Activated T-helper 2 cell treated with anti-CD3 and anti-CD28 coated beads, Interferon-gamma antibody, Interleukin-2, Interleukin-4, amounts not matched to agents 10 μg/mL and 5 μg/mL and 100 μg/mL, durations not matched to agents 14 hours and 24 hours and 36 hours (primary cell): ENCODE measurements around the gene NTMT2. TPM values are rescaled to one million over a fixed set of nuclear protein-coding genes. Genes with fewer than 3 reads are reported as not detected.

Source experiments
- DNase-seq: peaks from one replicate; pipeline ENCODE4 v3.0.0; 2021; ENCODE audit warnings: low spot score
- H3K27ac Mint-ChIP-seq: one replicate; pipeline ENCODE4 v1.8.0; 2021; ENCODE audit warnings: mixed read lengths
- H3K27me3 Mint-ChIP-seq: one replicate; pipeline ENCODE4 v1.8.0; 2021; ENCODE audit warnings: low read depth, mixed read lengths
- H3K36me3 Mint-ChIP-seq: one replicate; pipeline ENCODE4 v1.8.0; 2021; ENCODE audit warnings: low read depth, mixed read lengths
- H3K4me1 Mint-ChIP-seq: one replicate; pipeline ENCODE4 v1.8.0; 2021; ENCODE audit warnings: low read depth, mixed read lengths
- H3K4me3 Mint-ChIP-seq: one replicate; pipeline ENCODE4 v1.8.0; 2021; ENCODE audit warnings: low read depth, mild to moderate bottlenecking, moderate library complexity, mixed read lengths
- H3K9me3 Mint-ChIP-seq: one replicate; pipeline ENCODE4 v1.8.0; 2021; ENCODE audit warnings: mixed read lengths
- intact Hi-C: fragments of 100-400 bp; cut with micrococcal nuclease; formaldehyde crosslinking; loops from one replicate; pipeline ENCODE4 v1.15.1; 2023
- total RNA-seq: library from RNA; stranded (reverse); gene quantifications from 2 replicates; pipeline ENCODE4 v1.2.3, GENCODE V29; 2022

NTMT2 gene
- total RNA-seq, 1 donor from 2014 or later, result not detected

DNA sequence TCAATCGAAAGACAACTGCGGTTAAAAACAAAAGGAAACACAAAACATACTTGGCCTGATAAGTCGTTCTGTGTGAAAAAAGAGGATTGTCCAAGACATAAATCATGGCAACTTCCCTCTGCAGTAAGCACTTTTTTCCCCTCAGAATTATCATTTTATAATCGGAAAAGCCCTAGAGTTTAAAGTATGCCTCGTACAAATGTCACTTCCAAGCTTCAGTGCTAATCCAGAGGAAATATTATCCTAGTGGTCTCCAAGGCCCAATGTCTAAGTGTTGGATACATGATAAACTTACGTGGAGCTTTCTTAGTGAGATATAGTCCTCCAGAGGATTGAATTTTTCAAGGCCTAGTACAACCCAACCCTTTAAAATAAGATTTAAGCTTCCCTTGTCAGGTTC lies 11.2 kb upstream of the NTMT2 start:
- Mint-ChIP-seq H3K27me3 (no peaks in the 10 kb centered on the region), H3K4me3 (no peak overlapping the region), H3K27ac (no peak overlapping the region), H3K36me3 (no peaks in the 10 kb centered on the region), H3K9me3 (no peaks in the 10 kb centered on the region), H3K4me1 (no peaks in the 10 kb centered on the region)
- no peak for DNase-seq
- intact Hi-C loops, result no loop called here

DNA sequence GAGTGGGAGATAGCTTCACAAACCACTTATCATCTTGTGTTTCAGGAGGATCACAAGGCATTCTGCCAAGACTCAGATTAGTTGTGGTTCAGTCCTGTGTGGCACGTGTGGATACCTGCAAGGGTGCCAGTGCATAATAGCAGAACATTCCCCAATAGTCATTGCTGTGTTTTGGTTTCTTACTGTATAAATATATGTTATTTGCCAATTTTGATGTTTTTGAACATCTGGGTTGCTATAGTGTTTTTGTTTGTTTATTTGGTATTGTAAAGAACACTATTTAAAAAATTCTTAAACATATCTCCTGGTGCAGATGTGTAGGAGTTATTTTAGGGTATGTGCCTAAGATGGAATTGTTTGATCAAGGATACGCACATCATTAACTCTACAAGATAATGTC lies 5.4 kb upstream of the NTMT2 start:
- no peak overlapping the region for H3K27ac Mint-ChIP-seq
- no peak for DNase-seq
- no peaks in the 10 kb centered on the region for H3K27me3 Mint-ChIP-seq
- no peaks in the 10 kb centered on the region for H3K9me3 Mint-ChIP-seq
- intact Hi-C loops, result no loop called here
- no peaks in the 10 kb centered on the region for H3K4me1 Mint-ChIP-seq
- H3K36me3 Mint-ChIP-seq, result no peaks in the 10 kb centered on the region
- no peak overlapping the region for H3K4me3 Mint-ChIP-seq

DNA sequence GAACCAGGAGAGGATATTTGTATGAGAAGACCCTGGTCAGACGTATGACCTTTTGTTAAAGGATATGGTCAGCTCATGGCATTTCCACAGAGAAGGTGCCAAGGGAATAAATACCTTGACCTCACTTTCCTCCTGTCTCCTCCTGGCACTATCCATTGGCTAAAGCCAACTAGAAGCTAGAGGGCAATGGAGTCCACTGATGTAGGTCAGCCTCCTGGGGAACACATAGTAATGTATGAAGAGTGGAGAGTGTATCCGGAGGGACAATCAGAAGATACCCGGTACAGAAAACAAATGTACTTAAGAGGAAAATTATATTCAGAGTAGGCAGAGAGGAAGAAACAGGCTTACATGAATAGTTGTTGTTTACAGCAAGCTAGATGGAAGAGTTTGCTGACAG lies 698 bp upstream of the NTMT2 start:
- Mint-ChIP-seq H3K9me3 (no peaks in the 10 kb centered on the region), H3K4me3 (no peak overlapping the region), H3K36me3 (no peaks in the 10 kb centered on the region), H3K27ac (no peak overlapping the region), H3K4me1 (no peaks in the 10 kb centered on the region), H3K27me3 (peaks cover under 1% of the 10 kb centered on the region)
- DNase-seq, result no peak
- intact Hi-C loops, result no loop called here

DNA sequence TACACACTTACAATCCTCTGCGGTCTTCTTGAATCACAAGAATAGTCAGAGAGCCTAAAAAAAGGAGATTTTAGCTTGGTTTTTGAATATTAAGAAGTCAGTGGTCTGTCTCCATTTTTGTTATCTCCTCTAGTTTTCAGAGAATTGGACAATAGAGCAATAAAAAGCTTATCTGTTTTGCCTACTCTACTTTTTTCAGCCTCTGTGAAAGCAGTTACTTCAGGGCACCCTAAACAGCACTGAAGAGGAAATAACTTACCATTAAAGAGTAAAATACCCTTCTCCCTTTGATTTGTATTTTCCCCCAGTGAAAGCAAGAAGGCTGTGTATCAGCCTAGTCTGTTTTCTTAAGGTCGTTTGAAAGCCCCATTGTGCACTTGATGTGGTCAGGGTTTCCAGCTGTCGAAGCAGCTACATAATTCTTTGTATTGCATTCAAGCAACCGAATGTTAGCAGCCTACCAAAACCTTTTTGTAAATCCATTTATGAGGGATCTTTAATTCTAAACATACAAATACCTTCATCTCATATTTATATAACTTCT lies 1.0 kb downstream of the NTMT2 start:
- Mint-ChIP-seq H3K27ac (no peak overlapping the region), H3K4me1 (no peaks in the 10 kb centered on the region)
- DNase-seq, result no peak

DNA sequence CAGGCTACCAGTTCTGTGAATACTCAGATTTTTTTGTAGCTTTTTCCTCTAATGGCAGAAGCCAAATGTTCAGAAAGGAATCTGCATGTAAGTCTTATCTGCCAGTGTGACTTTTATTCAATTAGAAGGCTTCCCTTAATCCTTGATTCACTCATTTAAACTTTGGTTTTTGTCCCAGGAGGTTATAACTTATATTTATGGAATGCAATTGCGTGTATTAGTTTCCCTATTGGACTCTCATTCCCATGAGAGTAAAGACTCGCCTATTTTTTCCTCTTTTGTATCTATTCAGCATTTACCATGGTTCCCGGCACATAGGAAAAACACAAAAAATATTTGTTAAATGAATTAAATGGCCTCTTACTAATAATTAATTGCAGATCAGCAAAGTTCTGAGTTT lies 3.5 kb downstream of the NTMT2 start:
- Mint-ChIP-seq H3K4me3 (no peak overlapping the region), H3K36me3 (no peaks in the 10 kb centered on the region), H3K27ac (no peak overlapping the region)

More for the DNA sequence above, 1.0 kb downstream of the NTMT2 start:
- intact Hi-C loops, result no loop called here
- Mint-ChIP-seq H3K36me3 (no peaks in the 10 kb centered on the region), H3K27me3 (peaks cover 3% of the 10 kb centered on the region), H3K9me3 (no peaks in the 10 kb centered on the region), H3K4me3 (no peak overlapping the region)

DNA sequence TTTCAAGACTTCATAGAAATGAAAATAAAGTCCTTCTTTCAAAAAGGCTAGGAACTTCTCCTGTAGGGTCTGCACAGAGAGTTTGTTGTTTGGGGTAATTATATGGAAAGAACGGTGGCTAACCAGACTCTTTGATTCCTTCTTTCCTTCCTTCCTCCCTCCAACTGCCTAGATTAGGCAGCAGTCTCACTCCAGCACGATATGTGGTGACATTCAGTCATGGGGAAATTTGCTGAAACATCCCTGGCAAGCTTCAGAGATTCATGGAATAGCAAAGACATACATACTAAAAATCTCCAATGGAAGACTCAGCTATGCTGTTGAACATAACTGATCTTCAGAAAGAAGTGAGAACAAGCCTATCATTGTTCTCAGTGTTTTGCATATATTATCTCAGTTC lies 4.3 kb downstream of the NTMT2 start:
- DNase-seq, result no peak
- intact Hi-C loops, result no loop called here
- peaks cover 3% of the 10 kb centered on the region for H3K27me3 Mint-ChIP-seq
- no peaks in the 10 kb centered on the region for H3K4me1 Mint-ChIP-seq
- no peaks in the 10 kb centered on the region for H3K9me3 Mint-ChIP-seq
- no peak overlapping the region for H3K27ac Mint-ChIP-seq
- H3K36me3 Mint-ChIP-seq, result no peaks in the 10 kb centered on the region
- H3K4me3 Mint-ChIP-seq, result no peak overlapping the region

More for the DNA sequence above, 3.5 kb downstream of the NTMT2 start:
- no peak for DNase-seq
- peaks cover 3% of the 10 kb centered on the region for H3K27me3 Mint-ChIP-seq
- no peaks in the 10 kb centered on the region for H3K4me1 Mint-ChIP-seq
- intact Hi-C loops, result no loop called here
- H3K9me3 Mint-ChIP-seq, result no peaks in the 10 kb centered on the region

DNA sequence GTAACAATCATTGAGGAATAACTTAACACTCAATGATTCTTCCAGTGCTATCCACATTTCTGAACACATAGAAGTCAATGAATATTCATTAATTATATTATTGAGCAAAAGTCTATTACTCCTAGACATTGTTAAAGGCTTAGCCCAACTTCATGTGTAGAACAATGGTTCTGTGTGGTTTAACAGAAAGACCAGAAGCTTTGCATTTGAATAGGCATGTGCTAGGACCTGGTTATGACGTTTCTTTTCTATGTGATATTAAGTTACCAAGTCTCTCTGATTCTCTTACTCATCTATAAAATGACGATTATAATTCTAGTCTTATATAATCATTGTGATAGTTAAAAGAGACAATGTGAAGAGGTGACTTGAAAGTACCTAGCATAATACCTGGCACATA lies 5.2 kb downstream of the NTMT2 start:
- no peak overlapping the region for H3K4me3 Mint-ChIP-seq
- no peaks in the 10 kb centered on the region for H3K36me3 Mint-ChIP-seq
- no peak overlapping the region for H3K27ac Mint-ChIP-seq
- H3K4me1 Mint-ChIP-seq, result no peaks in the 10 kb centered on the region
- no peaks in the 10 kb centered on the region for H3K9me3 Mint-ChIP-seq
- intact Hi-C loops, result no loop called here
- no peak for DNase-seq
- peaks cover 3% of the 10 kb centered on the region for H3K27me3 Mint-ChIP-seq

DNA sequence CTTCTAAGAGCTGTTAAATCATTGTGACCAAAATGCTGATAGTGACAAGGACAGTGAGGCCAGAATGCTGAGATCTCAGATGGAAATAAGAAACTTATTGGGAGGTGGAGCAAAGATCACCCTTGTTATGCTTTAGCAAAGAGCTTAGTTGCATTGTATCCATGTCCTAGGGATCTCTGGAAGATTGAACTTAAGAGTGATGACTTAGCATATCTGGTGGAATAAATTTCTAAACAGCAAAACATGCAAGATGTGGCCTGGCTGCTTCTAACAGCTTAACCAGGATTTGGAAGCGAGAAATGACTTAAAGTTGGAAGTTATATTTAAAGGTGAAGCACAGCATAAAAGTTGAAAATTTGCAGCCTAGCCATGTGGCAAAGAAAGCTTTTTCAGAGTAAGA lies 7.7 kb downstream of the NTMT2 start:
- Mint-ChIP-seq H3K4me3 (no peak overlapping the region), H3K27ac (no peak overlapping the region), H3K9me3 (no peaks in the 10 kb centered on the region), H3K27me3 (peaks cover 3% of the 10 kb centered on the region), H3K4me1 (no peaks in the 10 kb centered on the region), H3K36me3 (no peaks in the 10 kb centered on the region)
- DNase-seq, result no peak
- intact Hi-C loops, result no loop called here

DNA sequence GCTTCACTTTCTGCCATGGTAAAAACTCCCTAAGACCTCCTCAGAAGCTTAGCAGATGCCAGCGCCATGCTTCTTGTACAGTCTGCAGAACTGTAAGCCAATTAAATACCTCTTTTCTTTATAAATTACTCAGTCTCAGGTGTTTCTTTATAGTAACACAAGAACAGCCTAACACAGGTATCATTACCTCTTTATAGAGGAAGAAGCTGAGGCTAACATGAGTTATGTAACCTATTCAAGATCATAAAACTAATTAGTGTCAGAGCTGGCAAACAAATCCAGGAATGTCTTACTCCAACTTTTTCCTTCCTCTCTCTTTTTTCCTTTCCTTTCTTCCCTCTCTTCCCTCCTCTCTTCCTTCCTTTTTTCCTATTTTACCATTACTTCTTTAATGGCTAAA lies 9.3 kb downstream of the NTMT2 start:
- Mint-ChIP-seq H3K9me3 (no peaks in the 10 kb centered on the region), H3K27ac (no peak overlapping the region), H3K36me3 (no peaks in the 10 kb centered on the region), H3K27me3 (peaks cover 2% of the 10 kb centered on the region), H3K4me1 (no peaks in the 10 kb centered on the region), H3K4me3 (no peak overlapping the region)
- no peak for DNase-seq
- intact Hi-C loops, result no loop called here

DNA sequence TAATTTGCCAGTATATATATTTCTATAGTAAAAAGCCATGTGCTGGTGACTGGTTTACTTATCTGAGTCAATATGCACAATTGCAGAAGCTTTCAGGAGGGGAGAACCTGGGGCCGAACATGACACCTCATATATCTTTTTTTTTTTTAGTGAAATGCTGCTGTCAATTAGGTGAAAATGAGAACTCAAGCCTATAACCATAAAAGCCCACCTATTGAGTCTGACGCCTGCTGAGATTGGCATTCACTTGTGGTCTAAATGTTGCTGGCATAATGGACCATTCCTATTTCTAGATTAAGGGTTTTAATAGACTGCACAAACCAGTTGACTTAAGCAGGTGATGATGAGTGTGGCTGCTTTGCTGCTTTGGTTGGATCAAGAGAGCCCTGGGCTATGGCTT lies 10.8 kb downstream of the NTMT2 start:
- Mint-ChIP-seq H3K36me3 (no peaks in the 10 kb centered on the region), H3K4me1 (no peaks in the 10 kb centered on the region), H3K27ac (no peak overlapping the region), H3K9me3 (no peaks in the 10 kb centered on the region), H3K27me3 (no peaks in the 10 kb centered on the region), H3K4me3 (no peak overlapping the region)
- no peak for DNase-seq
- intact Hi-C loops, result no loop called here

DNA sequence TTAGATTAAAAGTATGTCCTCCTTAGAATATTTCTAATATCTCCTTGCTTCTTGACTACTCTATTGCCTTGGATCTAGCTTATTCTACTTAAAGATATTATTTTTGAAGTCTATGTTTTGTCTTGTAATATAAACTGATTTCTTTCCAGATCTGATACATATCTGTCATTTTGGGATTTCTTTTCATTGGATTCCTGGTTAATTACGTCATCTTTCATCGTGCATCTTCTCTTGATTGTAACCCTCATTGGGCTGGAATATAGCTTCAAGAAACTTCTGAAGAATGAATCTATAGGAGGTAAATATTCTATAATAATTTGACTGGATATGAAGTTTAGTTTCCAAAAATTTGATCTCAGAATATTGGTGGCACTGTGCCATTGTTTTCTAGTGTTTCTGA lies 12.1 kb downstream of the NTMT2 start:
- intact Hi-C loops, result no loop called here
- no peaks in the 10 kb centered on the region for H3K36me3 Mint-ChIP-seq

DNA sequence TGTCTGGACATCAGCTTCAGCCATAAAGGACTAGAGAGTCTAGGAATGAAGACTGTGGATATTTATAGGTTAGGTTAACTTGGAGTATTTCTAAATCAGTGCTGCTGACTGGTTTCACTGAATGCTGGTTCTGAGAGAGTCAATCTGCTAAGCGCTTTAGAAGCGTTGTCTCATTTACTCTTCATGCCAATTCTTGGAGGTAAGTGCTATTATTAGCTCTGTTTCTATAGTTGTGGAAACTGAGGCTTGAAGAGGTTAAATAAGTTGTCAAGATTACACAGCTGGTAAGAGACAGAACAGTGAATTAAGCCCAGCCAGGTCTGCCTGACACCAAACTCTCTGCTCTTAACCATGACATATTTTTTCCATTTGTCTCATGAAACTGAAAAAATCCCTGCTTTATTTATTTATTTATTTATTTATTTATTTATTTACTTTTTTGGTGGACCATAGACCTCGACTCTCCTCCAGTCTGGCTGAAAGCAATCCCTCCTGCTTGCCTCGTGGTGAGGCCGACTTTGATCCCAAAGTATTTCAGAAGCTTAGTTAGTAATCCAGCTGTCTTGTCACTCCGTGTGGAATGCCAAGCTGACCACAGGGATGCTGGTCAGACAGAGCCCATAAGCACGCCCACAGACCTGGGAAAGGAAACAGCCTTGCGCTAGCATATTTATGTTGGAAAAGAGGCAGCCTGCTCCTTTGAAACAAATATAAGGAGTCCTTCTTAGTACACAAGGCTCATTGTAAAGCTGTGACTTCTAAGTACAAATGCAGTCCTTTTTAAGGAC lies 16.9 kb downstream of the NTMT2 start:
- no peaks in the 10 kb centered on the region for H3K27me3 Mint-ChIP-seq
- H3K4me1 Mint-ChIP-seq, result no peaks in the 10 kb centered on the region
- intact Hi-C loops, result no loop called here
- no peaks in the 10 kb centered on the region for H3K36me3 Mint-ChIP-seq
- H3K4me3 Mint-ChIP-seq, result no peak overlapping the region
- H3K27ac Mint-ChIP-seq, result no peak overlapping the region
- DNase-seq, result no peak
- H3K9me3 Mint-ChIP-seq, result no peaks in the 10 kb centered on the region

More for the DNA sequence above, 12.1 kb downstream of the NTMT2 start:
- no peak overlapping the region for H3K4me3 Mint-ChIP-seq
- no peaks in the 10 kb centered on the region for H3K4me1 Mint-ChIP-seq
- H3K27me3 Mint-ChIP-seq, result no peaks in the 10 kb centered on the region
- no peaks in the 10 kb centered on the region for H3K9me3 Mint-ChIP-seq
- H3K27ac Mint-ChIP-seq, result no peak overlapping the region
- no peak for DNase-seq

DNA sequence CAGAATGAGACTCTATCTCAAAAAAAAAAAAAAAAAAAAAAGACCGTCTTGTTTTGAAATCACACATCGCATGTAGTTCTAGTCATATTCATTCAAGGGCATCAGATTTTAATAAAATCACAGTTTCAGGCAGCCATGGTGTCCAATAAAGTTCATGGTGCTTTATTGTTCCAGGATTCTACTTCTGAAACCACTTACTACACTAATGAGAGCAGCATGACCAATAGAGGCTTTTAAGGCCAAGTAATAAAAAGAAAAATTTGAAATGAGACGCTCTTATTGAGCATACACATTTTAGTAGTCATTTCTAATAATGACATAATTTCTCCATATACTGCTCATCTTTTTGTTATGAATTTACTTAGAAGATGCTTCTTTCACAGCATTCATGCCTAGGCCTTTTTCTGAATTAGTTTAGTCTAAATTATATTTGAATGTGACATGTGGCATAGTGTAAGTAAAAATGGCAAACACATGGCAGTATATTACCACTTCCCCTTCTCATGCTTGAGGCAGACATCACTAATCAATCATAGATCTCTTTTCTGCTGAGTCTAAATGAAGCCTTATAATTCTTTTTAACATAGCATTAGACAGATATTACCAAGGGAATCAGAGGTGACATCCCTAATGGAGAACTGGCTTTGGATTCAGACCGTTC lies 18.5 kb downstream of the NTMT2 start:
- peaks cover 4% of the 10 kb centered on the region for H3K4me1 Mint-ChIP-seq
- H3K4me3 Mint-ChIP-seq, result no peak overlapping the region
- no peak for DNase-seq
- no peak overlapping the region for H3K27ac Mint-ChIP-seq
- intact Hi-C loops, result no loop called here
- H3K36me3 Mint-ChIP-seq, result no peaks in the 10 kb centered on the region
- H3K9me3 Mint-ChIP-seq, result no peaks in the 10 kb centered on the region
- no peaks in the 10 kb centered on the region for H3K27me3 Mint-ChIP-seq
